BLaER1 (cell line): ENCODE results near the gene CRYBA2.

Experiments used
- H3K27ac ChIP-seq: shearing (Covaris generic); formaldehyde crosslinking; 2 replicates; pipeline ENCODE4 v1.8.1; 2022
- H3K27me3 ChIP-seq: shearing (Covaris generic); formaldehyde crosslinking; 2 replicates; pipeline ENCODE4 v1.8.1; 2022
- H3K36me3 ChIP-seq: shearing (Covaris generic); formaldehyde crosslinking; 2 replicates; pipeline ENCODE4 v1.8.1; 2022
- H3K4me1 ChIP-seq: shearing (Covaris generic); formaldehyde crosslinking; 2 replicates; pipeline ENCODE4 v1.8.1; 2022
- H3K4me2 ChIP-seq: shearing (Covaris generic); formaldehyde crosslinking; 2 replicates; pipeline ENCODE4 v1.8.1; 2022
- H3K4me3 ChIP-seq: shearing (Covaris generic); formaldehyde crosslinking; 2 replicates; pipeline ENCODE4 v1.8.1; 2022
- H3K9ac ChIP-seq: shearing (Covaris generic); formaldehyde crosslinking; 2 replicates; pipeline ENCODE4 v1.8.1; 2022
- H3K9me3 ChIP-seq: shearing (Covaris generic); formaldehyde crosslinking; 2 replicates; pipeline ENCODE4 v1.8.1; 2022
- H4K20me1 ChIP-seq: shearing (Covaris generic); formaldehyde crosslinking; 2 replicates; pipeline ENCODE4 v1.8.1; 2022
- Cebpa-rat ChIP-seq: shearing (Covaris generic); IDR thresholded peaks from 2 replicates; pipeline ENCODE4 v1.8.1; 2022

CRYBA2 gene

DNA sequence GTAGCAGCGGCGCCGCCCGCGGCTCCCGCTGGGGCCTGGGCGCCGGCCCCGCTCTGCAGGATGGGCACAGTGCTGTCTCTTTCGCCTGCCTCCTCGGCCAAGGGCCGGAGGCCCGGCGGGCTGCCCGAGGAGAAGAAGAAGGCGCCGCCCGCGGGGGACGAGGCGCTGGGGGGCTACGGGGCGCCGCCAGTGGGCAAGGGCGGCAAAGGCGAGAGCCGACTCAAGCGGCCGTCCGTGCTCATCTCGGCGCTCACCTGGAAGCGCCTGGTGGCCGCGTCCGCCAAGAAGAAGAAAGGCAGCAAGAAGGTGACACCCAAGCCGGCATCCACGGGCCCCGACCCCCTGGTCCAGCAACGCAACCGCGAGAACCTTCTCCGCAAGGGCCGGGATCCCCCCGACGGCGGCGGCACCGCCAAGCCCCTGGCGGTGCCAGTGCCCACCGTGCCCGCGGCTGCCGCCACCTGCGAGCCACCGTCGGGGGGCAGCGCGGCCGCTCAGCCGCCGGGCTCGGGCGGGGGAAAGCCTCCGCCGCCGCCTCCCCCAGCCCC lies 33.4 kb downstream of the CRYBA2 start:
- Histone ChIP-seq H3K27me3 (peaks cover 52% of the 10 kb centered on the region), H4K20me1 (peaks cover 28% of the 10 kb centered on the region), H3K4me2 (peak overlapping the region; percentile 100), H3K27ac (no peak overlapping the region), H3K4me1 (peaks cover 19% of the 10 kb centered on the region), H3K9ac (no peak overlapping the region), H3K9me3 (no peaks in the 10 kb centered on the region; the same call in 1 of the 2 replicates), H3K36me3 (no peaks in the 10 kb centered on the region), H3K4me3 (peak overlapping the region; percentile 71)
- TF ChIP-seq Cebpa-rat: no peak

DNA sequence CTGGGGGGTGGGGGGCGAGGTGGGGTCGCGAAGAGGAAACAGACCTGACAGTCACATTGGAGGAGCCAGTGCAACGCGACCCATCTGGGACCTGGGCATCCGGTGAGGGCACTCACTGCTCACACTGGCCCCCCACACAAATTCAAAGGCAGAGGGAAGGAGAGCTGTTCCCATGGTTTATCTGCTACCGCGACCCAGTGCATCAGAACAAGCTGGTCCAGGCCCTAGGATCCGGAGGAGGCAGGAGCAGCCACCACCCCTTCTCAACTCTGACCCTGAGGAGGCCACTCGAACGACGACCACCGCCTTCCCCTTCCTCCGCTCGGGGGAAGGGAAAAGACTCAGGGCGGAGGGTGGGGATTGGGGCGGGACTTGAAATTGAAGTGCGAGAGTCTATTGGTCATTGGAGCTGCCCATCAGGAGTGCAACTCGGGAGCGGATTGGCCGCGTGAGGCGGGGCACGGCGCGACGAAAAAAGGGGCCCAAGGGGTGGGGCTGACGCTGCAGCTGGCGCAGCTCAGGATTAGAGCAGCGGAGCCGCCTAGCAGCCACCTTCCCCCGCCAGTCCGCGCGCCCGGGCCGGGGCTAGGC lies 34.0 kb downstream of the CRYBA2 start, which contains the start of gene CDK5R2:
Gene CDK5R2 (plus strand): TSS at position 526 of the 591 bp plus-strand sequence. CDS start 155 bp downstream, outside the sequence.
- peaks cover 28% of the 10 kb centered on the region for H4K20me1 ChIP-seq
- peak within 1 kb of the TSS; percentile 100 for H3K4me2 ChIP-seq
- H3K27me3 ChIP-seq: peaks cover 48% of the 10 kb centered on the region
- H3K27ac ChIP-seq: no peak within 1 kb of the TSS
- peak within 1 kb of the TSS; percentile 71 for H3K4me3 ChIP-seq
- no peaks in the 10 kb centered on the region; the same call in 1 of the 2 replicates for H3K9me3 ChIP-seq
- H3K9ac ChIP-seq: peak within 1 kb of the TSS; percentile 53
- H3K4me1 ChIP-seq: peaks cover 19% of the 10 kb centered on the region
- H3K36me3 ChIP-seq: no peaks in the 10 kb centered on the region
- no peak for TF ChIP-seq Cebpa-rat

DNA sequence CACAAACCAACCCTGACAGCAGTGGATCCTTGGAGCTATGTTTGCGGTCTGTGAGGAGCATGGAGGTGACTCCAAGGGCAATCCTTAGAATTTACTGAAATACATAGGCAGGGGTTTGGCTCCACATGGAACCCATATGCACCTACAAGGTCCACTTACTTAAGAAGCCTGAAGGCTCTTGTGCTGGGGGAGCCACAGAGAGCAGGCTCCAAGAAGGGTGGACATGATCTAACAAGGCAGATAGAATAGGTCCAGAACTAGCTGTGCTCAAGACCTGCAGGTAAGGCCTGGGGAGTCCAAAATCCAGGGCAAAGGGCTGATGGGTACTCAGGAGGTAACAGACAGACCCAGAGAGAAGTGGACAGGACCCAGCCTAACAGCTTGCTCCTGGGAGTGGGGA lies 34.9 kb downstream of the CRYBA2 start:
- peaks cover 19% of the 10 kb centered on the region for H3K4me1 ChIP-seq
- H3K9me3 ChIP-seq: no peaks in the 10 kb centered on the region; the same call in 1 of the 2 replicates
- no peak overlapping the region for H3K9ac ChIP-seq
- no peak overlapping the region for H3K4me3 ChIP-seq
- peaks cover 38% of the 10 kb centered on the region for H3K27me3 ChIP-seq
- no peaks in the 10 kb centered on the region for H3K36me3 ChIP-seq
- H3K27ac ChIP-seq: no peak overlapping the region
- peaks cover 24% of the 10 kb centered on the region for H4K20me1 ChIP-seq
- no peak for TF ChIP-seq Cebpa-rat
- peak overlapping the region; percentile 100 for H3K4me2 ChIP-seq

DNA sequence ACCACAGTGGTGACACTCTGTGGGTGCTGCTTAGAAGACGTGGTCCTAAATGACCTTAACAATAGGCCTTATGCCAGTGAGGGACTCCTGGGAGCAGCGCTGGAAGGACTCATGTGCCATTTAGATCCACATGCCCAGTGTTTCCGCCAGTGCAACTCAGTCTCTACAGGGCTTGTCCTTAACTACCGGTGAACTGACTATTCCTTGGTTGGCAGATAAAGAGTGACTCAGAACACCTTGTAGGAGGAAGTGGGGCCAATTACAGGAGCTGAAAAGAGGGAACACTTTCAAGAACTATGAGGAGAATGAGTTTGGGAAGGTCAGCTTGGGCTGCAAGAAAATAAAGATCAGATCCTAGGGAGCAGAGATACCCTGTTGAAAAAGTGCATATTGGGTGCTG lies 35.6 kb downstream of the CRYBA2 start:
- Histone ChIP-seq H3K27me3 (peaks cover 32% of the 10 kb centered on the region), H4K20me1 (peaks cover 18% of the 10 kb centered on the region), H3K36me3 (no peaks in the 10 kb centered on the region), H3K9me3 (no peaks in the 10 kb centered on the region), H3K4me2 (no peak overlapping the region), H3K4me3 (no peak overlapping the region), H3K27ac (no peak overlapping the region), H3K9ac (no peak overlapping the region), H3K4me1 (peaks cover 19% of the 10 kb centered on the region)
- no peak for TF ChIP-seq Cebpa-rat

DNA sequence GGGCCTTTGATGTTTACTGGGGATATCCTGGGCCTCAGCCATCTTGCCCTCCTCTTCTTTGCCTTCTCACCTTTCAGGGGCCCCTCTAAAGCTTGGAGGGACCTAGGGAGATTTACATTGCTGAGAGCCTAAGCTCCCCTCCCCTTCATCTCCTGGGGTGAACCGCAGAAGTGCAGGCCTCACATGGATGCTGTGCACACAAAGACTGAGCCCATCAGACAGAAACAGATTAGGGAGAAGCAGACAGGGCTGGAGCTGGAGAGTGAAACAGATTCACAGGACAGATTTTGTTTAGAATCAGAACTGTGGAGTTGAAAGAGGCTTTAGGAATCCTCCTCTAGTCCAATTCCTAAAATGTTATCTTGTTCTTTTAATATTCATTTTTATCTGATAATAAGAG lies 37.2 kb downstream of the CRYBA2 start:
- Histone ChIP-seq H3K4me3 (no peak overlapping the region), H3K4me2 (no peak overlapping the region), H3K9me3 (no peaks in the 10 kb centered on the region), H3K36me3 (no peaks in the 10 kb centered on the region), H3K4me1 (peaks cover 19% of the 10 kb centered on the region), H3K9ac (no peak overlapping the region), H4K20me1 (peaks cover 14% of the 10 kb centered on the region), H3K27me3 (peaks cover 16% of the 10 kb centered on the region), H3K27ac (no peak overlapping the region)
- TF ChIP-seq Cebpa-rat: no peak

DNA sequence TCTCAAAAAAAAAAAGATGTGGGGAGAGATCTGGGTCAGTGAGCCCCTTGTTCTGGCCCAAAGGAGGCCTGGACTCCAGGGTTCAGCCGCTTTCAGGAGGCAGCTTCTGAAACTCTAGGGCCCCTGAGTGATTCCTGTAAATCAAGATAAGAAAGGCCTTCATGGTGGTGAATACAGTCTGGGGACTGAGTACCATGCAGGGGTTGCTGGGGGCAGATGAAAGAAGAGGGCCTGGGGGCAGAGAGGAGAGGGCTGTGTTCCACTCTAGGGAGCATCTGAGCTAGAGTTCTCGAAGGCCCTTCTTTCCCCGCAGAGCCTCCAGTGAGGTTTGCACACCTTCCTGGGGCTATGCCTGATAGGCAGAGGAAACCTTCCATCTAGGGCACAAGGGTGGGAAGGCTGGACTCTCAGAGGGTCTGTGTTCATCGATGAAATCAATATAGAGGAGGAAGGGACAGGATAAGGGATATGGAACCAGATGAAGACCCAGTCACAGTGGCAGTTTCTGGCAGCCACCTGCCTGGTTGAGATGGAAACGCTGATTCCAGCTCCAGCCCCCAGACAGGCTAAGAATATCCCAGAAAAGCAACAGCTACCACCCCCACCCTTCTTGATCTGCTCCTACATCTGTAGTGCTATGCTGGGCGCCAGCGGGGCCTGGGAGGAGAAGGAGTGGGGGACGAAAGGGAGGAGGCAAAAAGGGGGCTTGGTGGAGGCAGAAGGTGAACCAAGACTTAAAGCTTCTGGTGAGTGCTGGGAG lies 38.5 kb downstream of the CRYBA2 start:
- Histone ChIP-seq H4K20me1 (peaks cover under 1% of the 10 kb centered on the region), H3K4me3 (no peak overlapping the region), H3K4me1 (peaks cover 10% of the 10 kb centered on the region), H3K9ac (no peak overlapping the region), H3K27me3 (peaks cover 3% of the 10 kb centered on the region), H3K4me2 (no peak overlapping the region), H3K9me3 (no peaks in the 10 kb centered on the region), H3K27ac (no peak overlapping the region), H3K36me3 (no peaks in the 10 kb centered on the region)
- no peak for TF ChIP-seq Cebpa-rat

DNA sequence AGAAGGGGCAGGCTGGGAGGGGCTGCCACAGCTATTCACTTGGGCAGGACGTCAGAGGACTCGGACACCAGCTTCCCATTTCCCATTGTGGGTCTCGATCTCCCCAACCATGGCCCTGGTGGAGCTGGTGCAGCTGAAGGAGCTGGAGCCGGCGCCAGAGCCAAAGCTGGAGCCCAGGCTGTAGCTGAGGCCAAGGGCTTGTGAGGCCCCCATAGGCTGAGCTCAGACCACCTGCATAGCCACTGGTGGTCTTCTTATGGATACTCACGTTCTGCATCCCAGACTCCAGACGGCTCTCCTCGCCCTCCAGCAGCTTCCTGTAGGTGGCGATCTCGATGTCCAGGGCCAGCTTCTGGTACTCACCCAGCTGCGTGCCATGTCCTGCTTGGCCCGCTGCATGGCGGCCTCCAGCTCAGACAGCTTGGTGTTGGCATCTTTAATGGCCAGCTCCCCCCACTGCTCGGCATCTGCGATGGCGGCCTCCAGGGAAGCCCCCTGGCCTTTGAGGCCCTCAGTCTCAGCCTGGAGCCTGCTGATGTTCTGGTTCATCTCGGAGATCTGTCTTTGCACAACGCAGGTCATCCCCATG lies 39.8 kb downstream of the CRYBA2 start:
- no peak for TF ChIP-seq Cebpa-rat
- no peaks in the 10 kb centered on the region for H3K36me3 ChIP-seq
- no peak overlapping the region for H3K9ac ChIP-seq
- H3K27ac ChIP-seq: no peak overlapping the region
- H3K4me2 ChIP-seq: no peak overlapping the region
- H3K9me3 ChIP-seq: no peaks in the 10 kb centered on the region
- no peak overlapping the region for H3K4me3 ChIP-seq
- no peaks in the 10 kb centered on the region; the same call in 1 of the 2 replicates for H3K27me3 ChIP-seq
- H4K20me1 ChIP-seq: no peaks in the 10 kb centered on the region
- peaks cover 1% of the 10 kb centered on the region for H3K4me1 ChIP-seq

DNA sequence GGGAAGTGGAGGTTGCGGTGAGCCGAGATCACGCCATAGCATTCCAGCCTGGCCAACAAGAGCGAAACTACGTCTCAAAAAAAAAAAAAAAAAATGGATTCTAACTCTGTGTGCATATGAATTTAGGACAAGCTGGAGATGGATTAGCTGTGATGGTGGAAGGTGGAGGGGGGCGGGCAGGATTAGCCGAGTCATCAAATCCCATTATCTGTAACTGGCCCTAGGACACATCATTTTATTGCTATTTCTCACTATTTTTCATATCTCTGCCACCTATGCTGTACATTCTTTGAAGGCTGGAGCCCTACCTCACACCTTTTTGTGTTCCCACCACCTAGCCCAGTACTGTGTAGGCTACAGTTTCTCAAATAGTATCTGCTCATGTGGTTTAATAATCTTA lies 41.1 kb downstream of the CRYBA2 start:
- Histone ChIP-seq H3K36me3 (no peaks in the 10 kb centered on the region), H3K9me3 (no peaks in the 10 kb centered on the region), H3K4me3 (no peak overlapping the region), H3K4me1 (no peaks in the 10 kb centered on the region), H3K4me2 (no peak overlapping the region), H3K27ac (no peak overlapping the region), H3K27me3 (no peaks in the 10 kb centered on the region), H4K20me1 (no peaks in the 10 kb centered on the region), H3K9ac (no peak overlapping the region)
- no peak for TF ChIP-seq Cebpa-rat

DNA sequence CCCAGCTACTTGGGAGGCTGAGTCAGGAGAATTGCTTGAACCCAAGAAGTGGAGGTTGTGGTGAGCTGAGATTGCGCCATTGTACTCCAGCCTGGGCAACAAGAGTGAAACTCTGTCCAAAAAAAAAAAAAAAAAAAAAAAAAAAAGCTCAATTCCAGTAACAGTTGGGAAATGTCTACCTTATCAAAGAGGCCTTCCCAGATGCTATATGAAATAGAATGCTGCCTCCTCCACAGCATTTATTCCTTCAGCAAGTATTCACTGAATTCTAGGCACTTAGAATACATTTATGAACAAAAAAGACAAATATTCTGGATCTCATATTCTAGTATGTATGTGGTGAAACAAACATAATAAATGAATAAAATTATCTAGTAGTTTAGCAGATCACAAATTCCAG lies 46.6 kb downstream of the CRYBA2 start:
- H3K9ac ChIP-seq: no peak overlapping the region
- no peaks in the 10 kb centered on the region for H3K36me3 ChIP-seq
- H3K4me2 ChIP-seq: no peak overlapping the region
- H3K4me3 ChIP-seq: no peak overlapping the region
- H3K27me3 ChIP-seq: no peaks in the 10 kb centered on the region
- no peaks in the 10 kb centered on the region for H3K9me3 ChIP-seq
- H3K27ac ChIP-seq: no peak overlapping the region
- H3K4me1 ChIP-seq: no peaks in the 10 kb centered on the region
- H4K20me1 ChIP-seq: no peaks in the 10 kb centered on the region
- no peak for TF ChIP-seq Cebpa-rat
